GM13977 (cell line): ENCODE results near the gene RLN3.

ENCODE experiments used
- DNase-seq: peaks from one replicate; pipeline ENCODE4 v3.0.0; 2012; ENCODE audit warnings: low spot score
- in situ Hi-C: fragments of 300-500 bp; cut with MboI; formaldehyde crosslinking; loops from one replicate; pipeline ENCODE4 v1.12.0; 2022; ENCODE audit warnings: low sequenced_read_pairs, low pct_unique_long_range_greater_than_20kb, mixed read lengths, inconsistent platforms; ENCODE audit not compliant: unreplicated experiment
- TF ChIP-seq, protein P1 (sequence below): IDR thresholded peaks from 2 replicates; pipeline ENCODE4 v1.5.1; 2012; ENCODE audit warnings: mild to moderate bottlenecking, control low read depth; ENCODE audit not compliant: insufficient read depth; ENCODE audit errors: extremely low read depth, missing control alignments

The RLN3 gene

DNA sequence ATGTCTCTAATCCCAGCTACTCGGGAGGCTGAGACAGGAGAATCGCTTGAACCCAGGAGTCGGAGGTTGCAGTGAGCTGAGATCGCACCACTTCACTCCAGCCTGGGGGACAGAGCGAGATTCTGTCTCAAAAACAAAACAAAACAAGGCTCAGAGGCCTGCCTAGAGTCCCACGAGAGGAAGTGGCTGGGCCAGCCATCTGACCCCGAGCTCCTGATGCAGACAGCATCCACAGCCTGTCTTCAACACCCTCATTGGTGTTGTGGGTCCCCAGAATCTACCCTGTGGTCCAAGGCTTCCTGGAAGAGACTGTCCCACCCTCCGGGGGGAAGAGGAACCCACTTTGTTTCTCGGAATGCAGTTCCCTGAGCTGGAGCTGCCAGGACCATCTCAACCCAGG is 46.5 kb upstream of the RLN3 start:
- TF ChIP-seq, protein P1, sequence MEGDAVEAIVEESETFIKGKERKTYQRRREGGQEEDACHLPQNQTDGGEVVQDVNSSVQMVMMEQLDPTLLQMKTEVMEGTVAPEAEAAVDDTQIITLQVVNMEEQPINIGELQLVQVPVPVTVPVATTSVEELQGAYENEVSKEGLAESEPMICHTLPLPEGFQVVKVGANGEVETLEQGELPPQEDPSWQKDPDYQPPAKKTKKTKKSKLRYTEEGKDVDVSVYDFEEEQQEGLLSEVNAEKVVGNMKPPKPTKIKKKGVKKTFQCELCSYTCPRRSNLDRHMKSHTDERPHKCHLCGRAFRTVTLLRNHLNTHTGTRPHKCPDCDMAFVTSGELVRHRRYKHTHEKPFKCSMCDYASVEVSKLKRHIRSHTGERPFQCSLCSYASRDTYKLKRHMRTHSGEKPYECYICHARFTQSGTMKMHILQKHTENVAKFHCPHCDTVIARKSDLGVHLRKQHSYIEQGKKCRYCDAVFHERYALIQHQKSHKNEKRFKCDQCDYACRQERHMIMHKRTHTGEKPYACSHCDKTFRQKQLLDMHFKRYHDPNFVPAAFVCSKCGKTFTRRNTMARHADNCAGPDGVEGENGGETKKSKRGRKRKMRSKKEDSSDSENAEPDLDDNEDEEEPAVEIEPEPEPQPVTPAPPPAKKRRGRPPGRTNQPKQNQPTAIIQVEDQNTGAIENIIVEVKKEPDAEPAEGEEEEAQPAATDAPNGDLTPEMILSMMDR: no peak
- in situ Hi-C loops: no loop called here
- no peak for DNase-seq

GRCh38 chr19:13981988-13982501 is 45.9 kb upstream of the RLN3 start:
- TF ChIP-seq, protein P1: no peak
- in situ Hi-C loops: no loop called here
- DNase-seq: no peak

DNA sequence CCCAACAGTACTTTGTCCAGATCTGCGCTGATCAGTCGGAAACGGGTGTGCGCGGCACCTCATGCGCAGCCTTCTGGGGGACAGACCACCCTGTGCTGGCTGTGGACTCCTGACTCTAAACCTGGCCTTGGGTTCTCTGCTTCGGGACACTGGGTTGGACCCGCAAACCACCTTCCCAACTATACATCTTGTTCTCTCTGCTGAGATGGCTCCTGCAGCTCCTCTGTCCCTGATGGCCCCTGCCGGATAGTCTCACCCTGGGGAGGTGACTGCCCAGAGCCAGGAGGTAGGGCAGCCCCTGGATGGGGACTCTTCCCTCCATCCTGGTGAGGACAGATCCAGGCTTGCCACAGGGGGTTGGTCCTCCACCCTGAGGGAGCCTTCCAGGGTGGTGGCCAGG is 45.2 kb upstream of the RLN3 start:
- in situ Hi-C loops: no loop called here
- TF ChIP-seq, protein P1: no peak
- DNase-seq: no peak

GRCh38 chr19:13983213-13983889 is 44.6 kb upstream of the RLN3 start:
- in situ Hi-C loops: no loop called here
- DNase-seq: no peak
- TF ChIP-seq, protein P1: no peak

GRCh38 chr19:13984186-13984585 is 43.8 kb upstream of the RLN3 start:
- no peak for DNase-seq
- TF ChIP-seq, protein P1: no peak
- in situ Hi-C loops: no loop called here

DNA sequence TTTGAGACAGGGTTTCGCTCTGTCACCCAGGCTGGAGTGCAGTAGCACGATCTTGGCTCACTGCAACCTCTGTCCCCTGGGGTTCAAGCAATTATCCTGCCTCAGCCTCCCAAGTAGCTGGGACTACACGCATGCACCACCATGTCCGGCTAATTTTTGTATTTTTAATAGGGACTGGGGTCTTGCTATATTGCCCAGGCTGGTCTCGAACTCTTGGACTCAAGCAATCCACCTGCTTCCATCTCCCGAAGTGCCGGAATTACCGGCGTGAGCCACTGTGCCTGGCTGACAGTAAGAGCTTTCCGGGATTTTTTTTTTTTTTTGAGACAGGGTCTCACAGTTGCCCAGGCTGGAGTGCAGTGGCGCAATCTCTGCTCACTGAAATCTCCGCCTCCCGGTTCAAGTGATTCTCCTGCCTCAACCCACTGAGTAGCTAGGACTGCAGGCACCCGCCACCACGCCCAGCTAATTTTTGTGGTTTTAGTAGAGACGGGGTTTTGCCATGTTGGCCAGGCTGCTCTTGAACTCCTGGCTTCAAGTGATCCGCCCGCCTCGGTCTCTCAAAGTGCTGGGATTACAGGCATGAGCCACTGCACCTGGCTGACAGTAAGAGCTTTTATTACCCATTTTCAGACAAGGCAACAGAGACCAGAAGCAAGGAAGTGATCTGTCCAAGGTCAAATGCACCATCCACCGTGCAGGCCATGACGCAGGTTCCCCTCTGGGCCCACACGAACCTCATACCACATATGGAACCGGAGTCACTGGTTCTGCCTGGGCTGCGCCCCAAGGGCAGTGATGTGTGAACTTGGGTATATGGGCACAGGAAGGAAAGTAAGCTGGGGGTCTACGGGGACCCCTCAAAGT is 42.8 kb upstream of the RLN3 start:
- TF ChIP-seq, protein P1: no peak
- DNase-seq: no peak
- in situ Hi-C loops: no loop called here
